GM18870 (cell line): Measurements from ENCODE around the gene GDF9.
A peak's percentile ranks its signal among the peaks of the same experiment; 100 is the strongest.

ENCODE experiments used
- ATAC-seq: cut with Tn5 transposase; IDR thresholded peaks from one replicate; pipeline ENCODE4 v1.9.1; 2021; ENCODE audit warnings: moderate library complexity; ENCODE audit not compliant: unreplicated experiment

GDF9 gene

DNA sequence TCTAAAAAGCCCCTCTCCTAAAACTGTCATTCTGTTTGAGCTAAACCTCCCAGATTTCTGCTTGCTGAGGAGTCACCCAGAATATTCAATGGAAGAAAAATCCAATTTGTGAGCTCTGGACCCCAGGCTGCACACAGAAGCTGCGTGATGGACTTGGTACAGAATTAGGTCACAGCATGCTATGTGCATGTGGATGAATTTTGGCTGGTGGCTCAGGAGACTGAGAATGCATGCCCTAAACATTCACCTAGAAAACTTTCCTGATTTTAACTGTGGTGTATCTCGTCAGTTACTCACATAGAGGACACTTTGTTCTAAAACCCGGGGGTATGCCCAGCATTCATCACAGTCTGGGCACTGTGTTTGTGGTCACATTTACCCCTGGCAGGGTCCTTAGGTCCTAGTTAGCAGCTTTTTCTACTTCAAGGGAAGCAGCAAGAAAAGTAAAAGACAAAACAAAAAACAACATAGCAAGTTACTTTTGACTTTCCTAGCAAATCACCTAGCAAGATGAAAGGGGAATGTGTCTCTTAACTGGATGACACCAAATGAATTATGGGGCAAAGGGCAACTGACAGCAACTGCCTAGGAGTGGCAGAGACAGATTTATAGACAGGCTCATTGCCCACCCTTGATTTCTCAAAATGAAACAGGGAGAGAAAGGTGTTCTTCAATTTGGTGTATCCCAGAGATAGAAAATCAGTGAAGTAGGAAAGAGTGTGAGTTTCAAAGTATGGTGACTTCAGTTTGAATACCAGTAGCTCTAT lies 27.6 kb downstream of the GDF9 start:
- ATAC-seq = no peak

- ATAC-seq = no peak
Measured at GRCh38 chr5:132837868-132838267, 28.4 kb downstream of the GDF9 start.

DNA sequence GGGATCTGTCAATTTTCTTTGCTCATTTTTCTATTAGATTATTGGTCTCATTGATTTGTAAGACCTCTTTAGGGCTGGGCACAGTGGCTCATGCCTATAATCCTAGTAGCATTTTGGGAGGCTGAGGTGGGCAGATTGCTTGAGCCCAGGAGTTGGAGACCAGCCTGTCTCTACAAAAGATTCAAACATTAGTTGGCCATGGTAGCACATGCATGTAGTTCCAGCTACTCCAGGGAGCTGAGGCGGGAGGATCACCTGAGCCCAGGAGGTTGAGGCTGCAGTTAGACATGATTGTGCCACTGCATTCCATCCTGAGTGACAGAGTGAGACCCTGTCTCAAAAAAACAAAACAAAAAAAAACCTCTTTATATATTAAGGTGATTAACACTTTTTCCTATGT lies 29.4 kb downstream of the GDF9 start:
- ATAC-seq = no peak

DNA sequence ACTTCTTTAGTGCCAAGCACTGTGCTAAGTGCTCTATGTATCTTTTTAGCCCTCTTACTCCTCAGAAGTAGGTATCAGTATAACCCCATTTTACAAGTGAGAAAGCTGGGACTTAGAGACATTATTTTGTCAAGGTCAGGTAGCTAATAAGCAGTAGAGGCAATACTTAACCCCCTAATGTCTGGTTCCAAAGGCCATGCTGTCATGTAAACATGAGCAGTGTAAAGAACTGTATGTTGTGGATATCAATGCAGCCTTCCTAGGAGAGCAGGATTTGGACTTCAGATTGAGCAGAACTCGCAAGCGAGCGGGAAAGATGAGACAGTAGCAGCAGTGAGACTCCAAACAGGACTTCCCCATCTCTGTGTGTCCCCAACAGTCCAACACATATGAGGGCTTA lies 32.2 kb downstream of the GDF9 start:
- no peak for ATAC-seq

DNA sequence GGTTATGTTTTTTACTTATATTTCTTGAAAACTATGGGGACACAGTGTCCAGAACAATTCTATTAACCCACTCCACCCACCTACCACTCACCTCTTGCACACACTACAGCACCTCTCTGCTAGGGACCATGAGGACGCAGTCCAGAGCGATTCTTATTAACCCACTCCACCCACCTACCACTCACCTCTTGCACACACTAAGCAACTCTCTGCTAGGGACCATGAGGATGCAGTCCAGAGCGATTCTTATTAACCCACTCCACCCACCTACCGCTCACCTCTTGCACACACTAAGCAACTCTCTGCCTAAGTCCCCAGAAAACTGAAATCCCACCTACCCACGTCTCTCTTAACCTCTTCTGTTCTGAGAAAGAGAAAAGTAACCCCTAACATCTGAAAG lies 33.7 kb downstream of the GDF9 start:
- ATAC-seq = no peak

DNA sequence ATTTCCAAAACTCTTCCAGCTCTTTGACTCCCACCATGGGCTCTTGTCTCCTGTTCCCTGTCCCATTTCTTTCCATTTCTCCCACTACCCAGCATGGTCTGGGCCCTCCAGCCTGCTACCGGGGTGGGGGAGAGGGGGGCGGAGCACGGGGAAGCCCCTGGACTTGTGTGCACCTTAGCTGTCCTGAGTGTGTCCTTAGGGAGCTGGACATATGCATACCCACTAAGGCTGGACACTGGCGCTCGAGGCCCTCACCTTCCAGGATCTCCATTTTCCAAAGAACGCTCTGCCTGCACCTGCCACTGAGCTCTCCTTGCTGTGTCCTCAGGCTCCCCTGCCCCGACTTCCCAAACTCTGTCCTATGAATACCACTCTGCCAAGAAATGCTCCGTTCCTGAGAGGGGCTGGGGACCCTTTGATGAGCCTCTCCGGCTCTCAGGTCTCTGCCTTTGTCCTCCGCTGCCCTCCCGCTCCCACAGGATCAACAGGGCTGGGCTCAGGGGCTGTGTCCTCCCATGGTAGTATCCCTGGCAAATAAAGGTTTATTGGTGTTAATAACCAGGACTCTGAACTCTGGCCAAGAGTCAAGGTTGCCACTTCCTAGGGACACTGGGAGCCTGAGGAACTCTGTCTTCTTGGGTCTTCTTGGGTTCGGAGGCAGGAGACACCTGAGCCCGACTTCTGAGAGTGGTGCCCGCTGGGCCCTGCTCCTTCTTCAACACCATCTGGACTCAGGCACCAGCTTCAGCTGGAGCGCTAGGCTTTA lies 35.0 kb downstream of the GDF9 start:
- no peak for ATAC-seq

DNA sequence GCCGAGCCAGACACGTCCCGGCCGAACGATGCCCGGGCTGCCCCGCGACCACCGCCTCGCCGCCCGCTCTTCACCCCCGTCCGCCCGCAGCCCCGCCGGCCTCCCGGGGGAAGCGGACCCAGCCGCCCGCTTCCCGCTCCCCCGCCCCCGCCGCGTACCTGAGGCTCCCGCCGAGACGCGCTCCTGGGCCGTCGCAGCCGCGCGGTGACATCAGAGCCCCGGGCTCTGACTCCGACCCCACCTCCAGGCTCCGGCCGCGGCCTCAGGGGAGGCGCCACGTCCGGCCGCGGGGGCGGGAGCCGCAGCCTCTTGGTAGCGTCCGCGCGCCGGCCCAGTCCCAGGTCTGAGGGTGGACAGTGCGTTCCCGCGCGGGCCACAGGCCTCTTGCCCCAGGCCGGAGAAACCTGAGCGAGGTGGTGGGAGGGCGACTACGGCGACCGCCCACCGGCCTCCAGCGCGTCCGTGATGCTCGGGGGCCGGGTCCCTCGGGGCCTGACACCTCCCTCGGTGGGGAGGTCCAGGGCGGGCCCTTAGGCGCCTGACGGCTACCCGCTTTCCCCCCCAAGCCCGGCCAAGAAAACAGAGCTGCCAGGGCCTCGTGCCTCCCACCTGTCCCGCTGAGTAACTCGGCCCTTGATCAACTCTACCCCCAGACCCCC lies 35.7 kb downstream of the GDF9 start, which contains the start of gene SHROOM1:
TSS of gene SHROOM1 (minus strand) at position 212 of the 659 bp plus-strand sequence. CDS start 4,507 bp downstream, outside the sequence.
- ATAC-seq = no peak

DNA sequence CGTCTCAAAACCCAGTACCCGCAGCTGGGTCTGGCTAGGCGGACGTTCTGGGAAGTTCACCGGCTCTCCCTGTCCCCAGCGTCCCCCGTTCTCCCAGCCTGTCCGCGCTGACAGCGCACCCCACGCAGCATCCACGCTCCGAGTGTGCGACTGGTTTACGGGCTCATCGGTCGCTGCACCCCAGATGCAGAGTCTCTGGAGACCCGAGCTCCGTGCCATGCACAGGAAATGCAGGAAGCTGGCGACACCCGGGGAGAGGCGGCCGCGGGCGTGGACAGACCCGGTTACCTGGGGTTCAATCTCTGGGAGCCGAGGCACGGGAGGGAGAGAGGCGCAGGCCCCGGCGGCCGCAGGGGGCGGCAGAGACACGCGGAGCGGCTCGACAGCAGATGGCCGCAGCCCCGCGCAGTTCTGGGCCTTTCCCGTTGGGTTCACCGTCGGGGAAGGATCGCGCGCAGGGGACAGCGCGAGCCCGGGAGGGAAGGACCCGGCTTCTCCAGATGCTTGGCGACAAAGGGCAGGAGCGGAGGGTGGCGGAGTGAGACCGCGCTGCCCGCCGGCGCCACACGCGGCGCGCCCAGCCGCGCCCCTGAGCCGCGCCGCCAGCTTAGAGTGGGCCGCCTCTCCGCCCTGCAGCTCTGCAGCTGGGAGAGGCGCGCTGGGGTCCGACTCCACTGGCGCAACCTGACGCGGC lies 36.4 kb downstream of the GDF9 start:
- peak; percentile 67 for ATAC-seq

- no peak for ATAC-seq
Measured at GRCh38 chr5:132828846-132829494, 37.3 kb downstream of the GDF9 start.

DNA sequence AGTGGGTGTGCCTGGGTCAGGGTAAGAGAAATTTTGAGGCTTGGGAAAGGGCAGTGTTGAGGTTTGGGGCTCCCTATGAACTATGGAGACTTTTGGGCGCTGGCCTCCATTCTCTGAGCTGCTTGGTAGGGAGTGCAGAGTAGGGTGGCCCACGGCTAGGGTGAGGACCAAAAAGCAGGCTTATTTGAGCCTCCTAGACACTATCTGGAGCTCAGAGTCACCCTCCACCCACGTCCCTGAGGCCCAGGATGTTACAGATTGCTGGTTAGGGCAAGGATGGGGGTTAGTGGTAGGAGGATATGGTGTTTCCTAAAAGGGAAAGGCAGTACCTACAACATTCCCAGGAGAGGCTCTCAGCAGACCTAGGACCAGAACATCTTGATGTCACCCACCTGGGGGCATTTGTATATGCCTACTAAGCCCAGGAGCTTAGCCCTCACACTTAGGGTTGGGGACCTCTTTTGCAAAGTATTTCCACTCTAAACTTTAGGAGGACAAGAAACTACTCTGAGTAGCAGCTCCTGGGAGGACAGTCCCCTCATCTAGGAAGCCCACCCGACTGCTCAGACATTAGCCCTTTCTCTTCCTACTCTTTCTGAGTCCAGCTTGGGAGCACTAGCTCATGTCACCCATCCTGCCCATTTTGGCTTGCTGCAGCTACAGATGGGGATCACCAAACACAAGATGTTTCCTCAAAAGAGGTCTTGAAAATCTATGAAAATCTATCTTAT lies 38.2 kb downstream of the GDF9 start:
- ATAC-seq = no peak

DNA sequence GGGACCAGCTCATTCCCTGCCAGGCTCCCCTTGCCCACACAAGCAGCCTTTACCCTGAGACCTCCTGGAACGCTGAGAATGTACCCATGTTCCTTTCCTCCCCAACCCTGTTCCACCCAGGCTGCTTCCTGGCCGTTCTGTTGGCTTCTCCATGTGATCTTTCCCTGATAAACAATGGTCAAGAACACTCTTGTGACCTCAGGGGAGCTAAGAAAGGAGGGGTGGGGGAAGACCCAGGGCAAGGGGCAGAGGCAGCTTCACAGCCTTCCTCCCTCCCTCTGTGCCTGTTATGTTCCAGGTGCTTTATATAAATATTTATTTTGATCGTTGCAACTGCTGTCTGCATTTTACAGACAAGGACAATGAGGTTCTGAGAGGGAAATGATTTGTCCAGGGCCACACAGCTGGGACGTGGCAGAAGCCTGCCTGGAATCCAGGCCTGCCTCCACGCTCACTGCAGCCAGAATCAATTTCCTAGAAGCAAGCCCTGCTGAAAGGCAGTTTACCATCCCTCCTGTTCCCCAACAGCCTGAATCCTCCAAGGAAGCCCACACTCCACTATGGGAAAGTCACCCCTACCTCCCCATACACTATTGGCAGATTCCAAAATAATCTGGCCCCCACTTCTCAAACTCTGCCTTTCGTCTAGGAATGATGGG lies 39.7 kb downstream of the GDF9 start:
- ATAC-seq = no peak

DNA sequence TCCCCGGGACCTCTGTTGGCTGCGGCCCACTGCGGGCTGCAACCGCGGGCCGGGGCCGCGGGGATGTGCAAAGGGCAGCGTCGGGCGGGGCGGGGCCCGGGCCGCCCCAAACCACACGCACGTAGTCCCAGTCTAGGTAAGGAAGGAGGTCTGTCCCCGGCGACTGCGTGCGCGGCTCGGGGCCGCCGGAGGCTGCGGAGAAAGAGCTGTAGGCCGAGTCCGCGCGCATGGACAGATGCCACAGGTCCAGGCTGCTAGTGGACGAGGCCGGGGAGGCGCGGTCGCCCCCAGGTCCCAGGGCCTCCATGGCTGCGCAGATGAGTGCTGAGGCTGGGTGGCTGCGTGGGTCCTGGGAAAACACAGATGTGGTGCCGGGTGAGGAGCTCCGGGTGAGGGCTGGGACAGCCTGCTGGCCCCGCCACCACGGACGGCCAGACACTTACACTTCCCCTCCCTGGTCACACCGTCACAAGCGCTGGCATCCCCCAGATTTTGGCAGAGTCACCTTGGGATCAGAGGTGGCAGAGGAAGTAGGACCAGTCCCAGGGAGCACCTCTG lies 40.4 kb downstream of the GDF9 start:
- no peak for ATAC-seq

GRCh38 chr5:132825033-132825833 lies 41.0 kb downstream of the GDF9 start:
- ATAC-seq = no peak

DNA sequence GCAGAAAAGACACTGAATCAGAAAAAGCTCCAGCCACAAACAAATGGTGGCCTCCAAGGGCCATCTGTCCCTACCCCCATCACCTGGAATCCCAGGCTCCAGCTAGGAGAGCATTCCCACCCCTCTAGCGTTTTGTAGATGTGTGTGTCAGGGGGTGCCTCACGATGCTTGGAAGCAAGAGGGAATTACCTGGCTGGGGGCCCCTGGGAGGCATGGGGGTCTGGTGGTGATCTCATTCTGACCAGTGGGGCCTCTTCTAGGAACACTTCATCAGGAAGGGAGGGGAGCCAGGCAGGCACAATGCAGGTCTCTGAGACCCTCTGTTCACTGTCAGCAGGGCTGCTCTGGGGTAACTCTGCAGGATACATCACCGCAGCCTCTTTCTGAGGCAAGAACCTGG lies 41.8 kb downstream of the GDF9 start:
- no peak for ATAC-seq

GRCh38 chr5:132823481-132824050 lies 42.7 kb downstream of the GDF9 start:
- no peak for ATAC-seq

GRCh38 chr5:132822650-132823480 lies 43.4 kb downstream of the GDF9 start:
- ATAC-seq = no peak

GRCh38 chr5:132821791-132822190 lies 44.5 kb downstream of the GDF9 start:
- ATAC-seq = no peak
